ENCODE results near the gene KCNC2.

- TF ChIP-seq CTCF (conservative IDR thresholded peaks at IDR 0.05), result no peak
- no peak for TF ChIP-seq EZH2 (IDR thresholded peaks at IDR 0.05; ENCODE audit: low read depth)
These were observed 80.4 kb downstream of the KCNC2 start for GRCh38 chr12:75129275-75129674.
